Fibroblast of mammary gland (primary cell): Measurements from ENCODE around the gene SLC16A11.

Source experiments
- DNase-seq: peaks from one replicate; pipeline ENCODE4 v3.0.0-alpha.2; 2010; ENCODE audit warnings: low read depth
- H3K4me3 ChIP-seq: 2 replicates; pipeline ENCODE4 v1.5.1; 2011; ENCODE audit warnings: low read depth, mild to moderate bottlenecking, low read length, moderate library complexity; ENCODE audit not compliant: control insufficient read depth
- TF ChIP-seq, protein P1 (sequence below): conservative IDR thresholded peaks from 2 replicates; pipeline ENCODE4 v1.5.1; 2011; ENCODE audit warnings: low read depth, low read length, inconsistent platforms; ENCODE audit not compliant: control insufficient read depth, insufficient read depth

The SLC16A11 gene

GRCh38 chr17:7079581-7080455 is 35.9 kb upstream of the SLC16A11 start, which contains the start of gene CLEC10A:
CLEC10A (minus strand) TSS chr17:7080251; CDS start chr17:7078812, 1,439 bp downstream.
- DNase-seq, result no peak
- TF ChIP-seq, protein P1, sequence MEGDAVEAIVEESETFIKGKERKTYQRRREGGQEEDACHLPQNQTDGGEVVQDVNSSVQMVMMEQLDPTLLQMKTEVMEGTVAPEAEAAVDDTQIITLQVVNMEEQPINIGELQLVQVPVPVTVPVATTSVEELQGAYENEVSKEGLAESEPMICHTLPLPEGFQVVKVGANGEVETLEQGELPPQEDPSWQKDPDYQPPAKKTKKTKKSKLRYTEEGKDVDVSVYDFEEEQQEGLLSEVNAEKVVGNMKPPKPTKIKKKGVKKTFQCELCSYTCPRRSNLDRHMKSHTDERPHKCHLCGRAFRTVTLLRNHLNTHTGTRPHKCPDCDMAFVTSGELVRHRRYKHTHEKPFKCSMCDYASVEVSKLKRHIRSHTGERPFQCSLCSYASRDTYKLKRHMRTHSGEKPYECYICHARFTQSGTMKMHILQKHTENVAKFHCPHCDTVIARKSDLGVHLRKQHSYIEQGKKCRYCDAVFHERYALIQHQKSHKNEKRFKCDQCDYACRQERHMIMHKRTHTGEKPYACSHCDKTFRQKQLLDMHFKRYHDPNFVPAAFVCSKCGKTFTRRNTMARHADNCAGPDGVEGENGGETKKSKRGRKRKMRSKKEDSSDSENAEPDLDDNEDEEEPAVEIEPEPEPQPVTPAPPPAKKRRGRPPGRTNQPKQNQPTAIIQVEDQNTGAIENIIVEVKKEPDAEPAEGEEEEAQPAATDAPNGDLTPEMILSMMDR, result no peak
- H3K4me3 ChIP-seq, result no peak within 1 kb of the TSS

DNA sequence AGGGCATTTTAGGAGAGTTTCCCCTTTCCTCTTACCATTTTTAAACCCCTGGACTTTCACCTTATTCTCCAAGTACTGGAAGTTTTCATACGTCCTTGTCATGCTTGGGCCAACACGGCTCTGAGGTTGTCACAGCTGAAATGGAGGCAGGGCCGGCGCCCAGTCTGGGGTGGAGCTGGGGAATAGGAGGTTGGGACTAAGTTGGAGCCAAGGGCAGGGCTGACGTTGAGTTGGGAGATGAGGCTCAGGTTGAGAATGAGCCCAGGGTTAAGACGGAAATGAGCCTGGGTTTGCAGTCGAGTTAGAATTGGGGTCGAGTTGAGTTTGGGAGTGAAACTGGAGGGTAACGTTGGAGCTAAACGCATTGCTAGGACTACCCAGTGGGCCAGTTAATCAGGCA is 34.8 kb upstream of the SLC16A11 start:
- TF ChIP-seq, protein P1, result no peak
- no peak for DNase-seq
- no peak overlapping the region for H3K4me3 ChIP-seq

DNA sequence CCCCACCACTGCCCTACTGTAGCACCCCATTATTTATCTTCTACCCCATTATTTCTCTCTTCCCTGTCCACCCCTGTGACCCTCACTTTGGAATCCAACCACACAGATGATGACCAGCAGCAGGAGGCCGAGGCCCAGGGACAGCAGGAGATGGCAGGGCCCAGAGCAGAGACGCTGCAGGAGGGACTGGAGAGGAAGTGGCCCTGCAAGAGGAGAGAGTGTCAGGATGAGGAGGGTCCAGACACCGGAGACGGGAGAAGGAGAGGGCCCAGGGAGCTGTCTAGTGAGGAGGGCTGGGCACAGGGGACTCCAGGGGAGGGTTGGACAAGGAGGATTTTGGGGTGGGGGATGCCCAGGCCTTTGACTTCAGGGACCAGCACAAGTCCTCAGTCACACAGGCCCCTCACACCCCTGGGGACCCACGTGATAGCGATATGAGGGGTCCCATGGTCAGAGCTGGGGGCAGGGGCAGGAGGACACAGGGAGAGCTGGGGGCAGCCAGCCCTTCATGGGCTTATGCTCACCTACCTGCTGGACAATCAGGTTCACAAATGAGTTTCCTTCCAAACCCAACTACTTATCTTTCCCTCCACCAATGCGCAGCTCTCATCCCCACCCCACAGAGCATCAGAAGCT is 34.1 kb upstream of the SLC16A11 start:
- no peak for DNase-seq
- TF ChIP-seq, protein P1, result no peak
- H3K4me3 ChIP-seq, result no peak overlapping the region

GRCh38 chr17:7074931-7075330 is 31.0 kb upstream of the SLC16A11 start:
- no peak for DNase-seq
- TF ChIP-seq, protein P1, result no peak
- no peak overlapping the region for H3K4me3 ChIP-seq

GRCh38 chr17:7072406-7072805 is 28.5 kb upstream of the SLC16A11 start:
- no peak for DNase-seq
- no peak overlapping the region for H3K4me3 ChIP-seq
- TF ChIP-seq, protein P1, result no peak

DNA sequence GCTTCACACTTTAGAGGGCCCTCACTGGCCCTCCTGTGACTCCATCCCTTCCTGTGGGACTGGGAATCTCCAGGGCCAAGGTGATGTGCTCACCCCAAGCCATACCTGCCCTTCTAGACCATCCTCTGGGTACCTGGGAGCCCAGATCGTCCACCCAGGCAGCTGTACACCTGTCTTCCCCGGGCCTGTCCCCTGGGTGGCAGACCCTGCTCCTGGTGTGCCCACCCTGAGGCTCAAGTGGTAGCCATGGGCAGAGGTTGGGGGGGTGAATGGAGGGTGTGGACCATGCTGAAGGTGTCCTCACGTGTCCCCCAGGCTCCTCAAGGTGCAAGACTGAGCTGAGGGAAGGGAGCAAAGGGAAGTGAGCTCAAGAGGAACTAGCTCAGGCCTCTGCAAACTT is 26.8 kb upstream of the SLC16A11 start:
- no peak for DNase-seq

More for the DNA sequence above, 26.8 kb upstream of the SLC16A11 start:
- TF ChIP-seq, protein P1, result no peak
- H3K4me3 ChIP-seq, result no peak overlapping the region
